ENCODE data around the gene PLIN4.
A peak's percentile ranks its signal among the peaks of the same experiment; 100 is the strongest.
"Not testable (repeated sequence)": the region's sequence is repeated elsewhere in the genome, so short reads cannot be mapped to it uniquely, and the experiment has no call there.

PLIN4 gene

GRCh38 chr19:4518345-4519171 lies at the start of gene PLIN4:
Gene PLIN4 (minus strand): TSS chr19:4518486. CDS start chr19:4518272, 214 bp downstream.
- H3K27ac Mint-ChIP-seq, result no peak within 1 kb of the TSS
- H3K27me3 Mint-ChIP-seq, result peaks cover 4% of the 10 kb centered on the region

GRCh38 chr19:4567584-4568071 lies 49.3 kb upstream of the PLIN4 start:
- no peak overlapping the region for H3K4me3 Mint-ChIP-seq
- H3K27me3 Mint-ChIP-seq, result no peaks in the 10 kb centered on the region
- H3K9me3 Mint-ChIP-seq, result no peaks in the 10 kb centered on the region
- no peaks in the 10 kb centered on the region for H3K4me1 Mint-ChIP-seq
- no peak overlapping the region for H3K27ac Mint-ChIP-seq
- H3K36me3 Mint-ChIP-seq, result no peaks in the 10 kb centered on the region

More at GRCh38 chr19:4518345-4519171, at the start of gene PLIN4:
- Mint-ChIP-seq H3K36me3 (no peaks in the 10 kb centered on the region), H3K4me1 (no peaks in the 10 kb centered on the region), H3K9me3 (no peaks in the 10 kb centered on the region), H3K4me3 (no peak within 1 kb of the TSS)

GRCh38 chr19:4566402-4567051 lies 48.2 kb upstream of the PLIN4 start:
- Mint-ChIP-seq H3K9me3 (no peaks in the 10 kb centered on the region), H3K4me3 (no peak overlapping the region), H3K27me3 (no peaks in the 10 kb centered on the region), H3K4me1 (no peaks in the 10 kb centered on the region), H3K27ac (no peak overlapping the region), H3K36me3 (no peaks in the 10 kb centered on the region)

GRCh38 chr19:4563562-4563961 lies 45.3 kb upstream of the PLIN4 start:
- not testable (repeated sequence) for H3K27me3 Mint-ChIP-seq, H3K4me3 Mint-ChIP-seq, H3K9me3 Mint-ChIP-seq, H3K36me3 Mint-ChIP-seq, H3K4me1 Mint-ChIP-seq, H3K27ac Mint-ChIP-seq

GRCh38 chr19:4562085-4562484 lies 43.8 kb upstream of the PLIN4 start:
- H3K36me3 Mint-ChIP-seq, H3K4me3 Mint-ChIP-seq, H3K4me1 Mint-ChIP-seq, H3K27me3 Mint-ChIP-seq, H3K9me3 Mint-ChIP-seq, H3K27ac Mint-ChIP-seq: not testable (repeated sequence)

GRCh38 chr19:4559569-4559968 lies 41.3 kb upstream of the PLIN4 start, which contains the start of gene SEMA6B:
Gene SEMA6B (minus strand): TSS chr19:4559684. CDS start chr19:4558457, 1,227 bp downstream.
- H3K27me3 Mint-ChIP-seq, result no peaks in the 10 kb centered on the region
- no peaks in the 10 kb centered on the region for H3K4me1 Mint-ChIP-seq
- H3K27ac Mint-ChIP-seq, result no peak within 1 kb of the TSS

GRCh38 chr19:4557971-4558941 lies 40.0 kb upstream of the PLIN4 start:
- Mint-ChIP-seq H3K27me3 (no peaks in the 10 kb centered on the region), H3K4me1 (no peaks in the 10 kb centered on the region), H3K4me3 (no peak overlapping the region), H3K27ac (no peak overlapping the region), H3K36me3 (no peaks in the 10 kb centered on the region), H3K9me3 (no peaks in the 10 kb centered on the region)

More at GRCh38 chr19:4559569-4559968, 41.3 kb upstream of the PLIN4 start, which contains the start of gene SEMA6B:
- H3K36me3 Mint-ChIP-seq, result no peaks in the 10 kb centered on the region
- no peak within 1 kb of the TSS for H3K4me3 Mint-ChIP-seq
- no peaks in the 10 kb centered on the region for H3K9me3 Mint-ChIP-seq

GRCh38 chr19:4557144-4557970 lies 39.1 kb upstream of the PLIN4 start:
- no peaks in the 10 kb centered on the region for H3K4me1 Mint-ChIP-seq
- no peak overlapping the region for H3K4me3 Mint-ChIP-seq
- H3K27me3 Mint-ChIP-seq, result no peaks in the 10 kb centered on the region
- H3K9me3 Mint-ChIP-seq, result no peaks in the 10 kb centered on the region
- H3K27ac Mint-ChIP-seq, result no peak overlapping the region
- no peaks in the 10 kb centered on the region for H3K36me3 Mint-ChIP-seq

GRCh38 chr19:4556597-4557127 lies 38.4 kb upstream of the PLIN4 start:
- Mint-ChIP-seq H3K9me3 (no peaks in the 10 kb centered on the region), H3K4me1 (no peaks in the 10 kb centered on the region), H3K27me3 (no peaks in the 10 kb centered on the region), H3K27ac (no peak overlapping the region), H3K4me3 (no peak overlapping the region), H3K36me3 (no peaks in the 10 kb centered on the region)

GRCh38 chr19:4555657-4556561 lies 37.6 kb upstream of the PLIN4 start:
- Mint-ChIP-seq H3K27me3 (no peaks in the 10 kb centered on the region), H3K9me3 (no peaks in the 10 kb centered on the region)

GRCh38 chr19:4554717-4555116 lies 36.4 kb upstream of the PLIN4 start:
- no peak overlapping the region for H3K27ac Mint-ChIP-seq
- no peaks in the 10 kb centered on the region for H3K36me3 Mint-ChIP-seq
- H3K9me3 Mint-ChIP-seq, result no peaks in the 10 kb centered on the region
- H3K27me3 Mint-ChIP-seq, result no peaks in the 10 kb centered on the region
- H3K4me3 Mint-ChIP-seq, result no peak overlapping the region
- H3K4me1 Mint-ChIP-seq, result no peaks in the 10 kb centered on the region

More at GRCh38 chr19:4555657-4556561, 37.6 kb upstream of the PLIN4 start:
- no peak overlapping the region for H3K4me3 Mint-ChIP-seq
- H3K4me1 Mint-ChIP-seq, result no peaks in the 10 kb centered on the region
- H3K36me3 Mint-ChIP-seq, result no peaks in the 10 kb centered on the region
- peak overlapping the region; percentile 19 for H3K27ac Mint-ChIP-seq

- Mint-ChIP-seq H3K27me3 (no peaks in the 10 kb centered on the region), H3K27ac (no peak overlapping the region)
These were observed 35.5 kb upstream of the PLIN4 start for GRCh38 chr19:4553775-4554174.

GRCh38 chr19:4553092-4553695 lies 34.9 kb upstream of the PLIN4 start:
- H3K27ac Mint-ChIP-seq, result no peak overlapping the region
- no peaks in the 10 kb centered on the region for H3K4me1 Mint-ChIP-seq
- H3K27me3 Mint-ChIP-seq, result no peaks in the 10 kb centered on the region
- no peak overlapping the region for H3K4me3 Mint-ChIP-seq
- H3K9me3 Mint-ChIP-seq, result no peaks in the 10 kb centered on the region
- H3K36me3 Mint-ChIP-seq, result no peaks in the 10 kb centered on the region

More at GRCh38 chr19:4553775-4554174, 35.5 kb upstream of the PLIN4 start:
- Mint-ChIP-seq H3K9me3 (no peaks in the 10 kb centered on the region), H3K4me1 (no peaks in the 10 kb centered on the region), H3K36me3 (no peaks in the 10 kb centered on the region), H3K4me3 (no peak overlapping the region)

All from activated naive CD4-positive, alpha-beta T cell treated with anti-CD3 and anti-CD28 coated beads, Interleukin-2, amount 50 U/mL, for 24 hours (primary cell).